GM18508 (cell line): ENCODE data around the gene CXCL1.

ENCODE experiments used
- ATAC-seq: cut with Tn5 transposase; IDR thresholded peaks from one replicate; pipeline ENCODE4 v1.9.1; 2021; ENCODE audit warnings: moderate number of reproducible peaks; ENCODE audit not compliant: insufficient read depth, unreplicated experiment

CXCL1 gene

DNA sequence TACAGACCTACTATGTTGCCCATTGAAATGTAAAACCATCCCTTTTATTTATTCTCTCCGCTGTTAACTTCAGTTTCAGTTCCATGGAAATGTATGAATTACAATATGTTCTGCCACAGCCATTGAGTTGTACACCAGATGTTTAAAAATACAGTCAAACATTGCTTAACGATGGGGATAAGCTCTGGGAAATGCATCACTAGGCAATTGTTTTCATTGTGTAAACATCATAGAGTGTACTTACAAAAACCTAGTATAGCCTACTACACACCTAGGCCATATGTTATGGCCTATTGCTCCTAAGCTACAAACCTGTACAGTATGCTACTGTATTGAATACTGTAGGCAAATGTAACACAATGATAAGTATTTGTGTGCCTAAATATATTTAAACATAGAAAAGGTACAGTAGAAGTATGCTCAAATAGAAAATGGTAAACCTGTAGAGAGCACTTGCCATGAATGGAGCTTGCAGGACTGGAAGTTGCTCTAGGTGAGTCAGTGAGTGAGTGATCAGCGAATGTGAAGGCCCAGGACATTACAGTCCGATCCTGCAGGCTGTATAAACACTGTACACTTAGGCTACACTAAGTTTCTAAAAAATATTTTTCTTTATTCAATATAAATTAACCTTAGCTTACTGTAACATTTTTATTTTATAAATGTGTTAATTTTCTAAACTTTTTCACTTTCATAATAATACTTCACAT is 18.8 kb upstream of the CXCL1 start:
- ATAC-seq, result no peak

GRCh38 chr4:73851293-73851692 is 17.9 kb upstream of the CXCL1 start:
- no peak for ATAC-seq

DNA sequence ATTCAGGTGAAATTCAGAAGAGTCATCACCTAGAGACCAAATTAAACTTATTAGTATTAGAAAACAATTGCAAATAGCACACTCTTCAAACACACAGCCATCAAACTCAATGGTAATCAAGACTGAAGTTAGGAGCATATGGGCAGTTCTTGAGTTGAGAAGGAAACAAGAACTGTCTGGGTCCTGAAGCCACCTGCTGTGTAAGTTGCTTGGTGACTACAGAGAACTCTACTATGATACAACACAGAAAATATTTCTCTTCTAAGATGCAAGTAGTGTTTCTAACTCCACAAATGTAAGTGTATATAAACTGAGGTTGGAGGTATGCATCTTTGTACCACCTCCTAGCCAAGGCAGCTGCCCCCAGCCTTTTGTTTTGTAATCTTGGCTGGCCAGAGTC is 16.4 kb upstream of the CXCL1 start:
- no peak for ATAC-seq

GRCh38 chr4:73853246-73853704 is 15.9 kb upstream of the CXCL1 start, which contains the start of gene PF4V1:
Gene PF4V1 (plus strand): TSS chr4:73853296. CDS start chr4:73853363, 67 bp downstream.
- no peak for ATAC-seq

GRCh38 chr4:73853718-73854473 is 15.3 kb upstream of the CXCL1 start:
- ATAC-seq, result no peak

DNA sequence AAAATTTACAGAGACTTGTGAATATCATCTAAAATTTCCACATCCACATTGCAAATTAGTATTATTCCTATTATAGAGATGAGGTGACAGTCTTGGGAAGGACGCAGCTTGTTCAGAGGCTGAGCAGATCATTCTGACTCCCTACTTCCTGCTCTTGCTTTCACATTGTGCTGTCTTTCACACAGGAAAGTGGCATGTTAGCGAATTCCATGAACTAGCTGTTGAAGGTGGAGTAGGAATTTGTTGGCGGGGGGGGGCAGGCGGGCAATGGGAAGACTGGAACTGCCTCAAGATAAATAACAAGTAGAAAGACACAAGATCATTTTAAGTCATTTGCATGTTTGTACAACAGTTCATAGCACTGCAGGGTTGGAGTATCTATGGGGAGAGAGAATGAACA is 13.8 kb upstream of the CXCL1 start:
- no peak for ATAC-seq

DNA sequence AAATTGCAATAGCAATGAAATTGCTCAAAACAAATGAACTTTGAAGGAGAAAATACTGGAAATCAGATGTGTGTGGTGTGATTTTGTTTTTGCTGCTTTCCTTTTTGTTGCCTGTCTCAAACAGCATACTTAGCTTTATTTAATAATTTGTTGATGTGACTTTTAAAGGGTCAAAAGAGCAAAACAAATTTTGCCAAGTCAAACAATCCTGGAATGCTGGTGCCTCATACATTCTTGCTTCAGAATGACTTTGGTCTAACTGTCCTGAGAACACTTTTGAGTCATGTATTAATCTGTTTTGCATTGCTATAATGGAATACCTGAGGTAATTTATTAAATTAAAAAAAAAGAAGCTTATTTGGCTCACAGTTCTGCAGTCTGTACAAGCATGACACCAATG is 12.7 kb upstream of the CXCL1 start:
- ATAC-seq, result no peak

DNA sequence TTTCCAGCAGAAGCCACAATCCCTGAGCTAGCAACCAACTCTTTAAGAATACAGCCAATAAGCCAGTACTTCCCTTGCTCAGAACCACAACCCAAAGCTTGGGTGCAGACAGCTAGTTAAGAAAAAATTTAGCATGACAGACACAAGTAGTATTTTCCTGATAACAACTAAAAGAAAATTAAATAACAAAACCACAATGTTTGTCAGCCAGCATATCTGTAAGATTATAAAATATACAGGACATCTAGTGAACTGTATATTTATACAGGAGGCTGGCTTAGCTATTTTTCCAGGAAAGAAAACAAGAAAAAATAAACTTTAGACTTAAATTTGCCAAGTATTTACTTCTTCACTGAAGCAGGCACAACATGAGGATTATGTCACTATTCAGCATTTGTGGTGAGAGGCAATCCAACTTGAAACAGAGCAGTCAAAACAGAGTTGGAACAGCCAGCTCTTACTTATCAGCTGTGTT is 9.5 kb upstream of the CXCL1 start:
- no peak for ATAC-seq

GRCh38 chr4:73860181-73860580 is 9.0 kb upstream of the CXCL1 start:
- no peak for ATAC-seq

DNA sequence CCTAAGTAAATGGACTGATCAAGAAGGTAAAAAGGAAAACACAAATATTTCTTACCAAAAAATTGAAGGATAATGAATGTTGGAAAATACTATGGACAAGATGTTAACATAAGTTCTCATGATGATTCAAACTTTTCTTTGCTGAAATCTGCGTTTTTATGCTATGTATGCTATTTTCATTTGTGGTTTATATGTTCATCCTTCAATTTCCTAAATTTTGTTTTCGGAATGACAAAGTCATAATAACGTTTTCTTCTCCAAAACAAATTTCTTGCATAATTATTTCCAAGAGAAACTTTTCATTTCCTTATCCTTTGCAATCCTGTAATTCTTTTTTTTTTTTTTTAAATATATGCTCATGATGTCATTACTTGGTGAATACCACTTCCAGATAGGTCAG is 8.3 kb upstream of the CXCL1 start:
- ATAC-seq, result no peak

GRCh38 chr4:73862322-73862721 is 6.9 kb upstream of the CXCL1 start:
- no peak for ATAC-seq

DNA sequence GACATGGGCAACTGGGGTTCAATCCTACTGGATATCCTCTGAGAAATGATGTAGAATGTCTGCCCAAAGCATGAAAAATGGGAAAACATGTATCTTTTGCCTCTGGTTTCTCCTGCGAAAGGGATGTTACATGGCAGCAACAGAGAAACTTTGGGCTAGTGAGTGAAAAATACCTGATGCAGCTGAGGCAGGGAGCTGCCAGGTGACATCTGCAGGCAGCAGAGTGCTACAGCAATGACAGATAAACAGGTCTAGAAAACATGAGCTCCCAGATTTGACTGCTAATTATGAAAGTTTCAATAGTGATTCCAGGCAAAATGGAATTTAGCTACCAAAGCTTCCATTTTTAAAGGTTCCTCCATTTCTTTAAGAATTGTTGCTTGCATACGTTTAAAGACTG is 4.8 kb upstream of the CXCL1 start:
- ATAC-seq, result no peak

DNA sequence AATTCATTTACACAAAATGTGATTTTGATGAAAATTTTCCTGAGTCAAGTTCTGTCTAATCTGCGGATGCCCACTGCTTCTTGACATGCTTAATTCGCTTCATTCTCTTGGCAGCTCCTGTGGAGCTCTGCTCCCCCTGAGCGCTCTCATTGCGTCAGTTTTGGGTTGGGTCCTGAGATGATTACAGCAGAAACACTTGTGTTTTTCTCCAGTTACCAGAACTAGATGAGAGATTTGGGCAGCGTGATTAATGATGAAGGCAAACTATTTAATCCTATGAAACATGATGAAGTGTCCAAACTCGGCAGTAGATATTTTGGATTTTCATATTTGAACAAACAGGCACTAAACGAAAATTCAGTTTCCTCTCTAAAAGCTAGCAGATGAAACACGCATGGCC is 4.2 kb upstream of the CXCL1 start:
- no peak for ATAC-seq

DNA sequence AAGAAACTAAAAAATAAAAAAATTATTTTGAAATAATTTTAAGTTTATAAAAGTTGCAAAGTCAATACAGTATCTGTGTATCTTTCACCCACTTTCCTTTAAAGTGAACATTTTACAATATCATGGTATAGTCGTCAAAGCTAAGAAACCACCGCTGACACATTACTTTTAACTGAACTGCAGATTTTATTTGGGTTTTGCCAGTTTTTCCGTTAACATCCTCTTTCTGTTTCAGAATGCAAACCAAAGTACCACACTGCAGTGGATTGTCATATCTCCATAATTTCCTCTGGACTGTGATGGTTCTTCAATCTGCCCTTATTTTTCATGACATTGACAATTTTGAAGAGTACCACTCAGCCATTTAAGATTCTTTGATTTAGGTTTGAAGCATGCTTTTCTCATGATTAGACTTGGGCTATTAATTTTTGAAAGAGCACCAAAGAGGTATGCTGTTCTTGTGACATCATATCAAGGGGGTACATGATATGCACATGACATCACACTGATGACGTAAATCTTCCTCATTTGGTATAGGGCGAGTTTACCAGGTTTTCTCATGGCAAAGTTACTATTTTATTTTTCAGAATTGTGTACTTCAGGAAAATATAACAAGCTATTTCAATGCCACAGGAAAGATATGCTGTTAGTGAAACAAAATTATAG is 3.6 kb upstream of the CXCL1 start:
- no peak for ATAC-seq

- no peak for ATAC-seq
Observed at GRCh38 chr4:73866246-73866645, 2.9 kb upstream of the CXCL1 start.

GRCh38 chr4:73867783-73868182 is 1.4 kb upstream of the CXCL1 start:
- ATAC-seq, result no peak

GRCh38 chr4:73868206-73869129 is 725 bp upstream of the CXCL1 start:
- no peak for ATAC-seq

DNA sequence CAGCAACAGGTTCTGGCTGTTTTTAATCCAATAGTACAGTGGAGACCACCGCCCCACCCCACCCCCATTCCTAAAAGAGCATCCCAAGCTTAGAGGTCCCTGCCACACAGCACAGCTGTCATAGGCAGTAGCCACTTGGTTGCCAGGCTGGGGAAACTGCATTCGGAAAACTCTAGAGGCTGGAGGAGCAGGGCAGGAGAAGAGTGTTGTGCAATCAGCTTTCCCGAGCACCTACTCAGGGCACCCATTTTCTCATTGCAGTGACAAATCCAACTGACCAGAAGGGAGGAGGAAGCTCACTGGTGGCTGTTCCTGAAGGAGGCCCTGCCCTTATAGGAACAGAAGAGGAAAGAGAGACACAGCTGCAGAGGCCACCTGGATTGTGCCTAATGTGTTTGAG is 1.1 kb downstream of the CXCL1 start:
- ATAC-seq, result no peak

DNA sequence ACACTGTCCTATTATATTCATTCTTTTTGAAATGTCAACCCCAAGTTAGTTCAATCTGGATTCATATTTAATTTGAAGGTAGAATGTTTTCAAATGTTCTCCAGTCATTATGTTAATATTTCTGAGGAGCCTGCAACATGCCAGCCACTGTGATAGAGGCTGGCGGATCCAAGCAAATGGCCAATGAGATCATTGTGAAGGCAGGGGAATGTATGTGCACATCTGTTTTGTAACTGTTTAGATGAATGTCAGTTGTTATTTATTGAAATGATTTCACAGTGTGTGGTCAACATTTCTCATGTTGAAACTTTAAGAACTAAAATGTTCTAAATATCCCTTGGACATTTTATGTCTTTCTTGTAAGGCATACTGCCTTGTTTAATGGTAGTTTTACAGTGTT is 1.6 kb downstream of the CXCL1 start:
- no peak for ATAC-seq
